ENCODE measurements around the gene DNAJB13.

DNA sequence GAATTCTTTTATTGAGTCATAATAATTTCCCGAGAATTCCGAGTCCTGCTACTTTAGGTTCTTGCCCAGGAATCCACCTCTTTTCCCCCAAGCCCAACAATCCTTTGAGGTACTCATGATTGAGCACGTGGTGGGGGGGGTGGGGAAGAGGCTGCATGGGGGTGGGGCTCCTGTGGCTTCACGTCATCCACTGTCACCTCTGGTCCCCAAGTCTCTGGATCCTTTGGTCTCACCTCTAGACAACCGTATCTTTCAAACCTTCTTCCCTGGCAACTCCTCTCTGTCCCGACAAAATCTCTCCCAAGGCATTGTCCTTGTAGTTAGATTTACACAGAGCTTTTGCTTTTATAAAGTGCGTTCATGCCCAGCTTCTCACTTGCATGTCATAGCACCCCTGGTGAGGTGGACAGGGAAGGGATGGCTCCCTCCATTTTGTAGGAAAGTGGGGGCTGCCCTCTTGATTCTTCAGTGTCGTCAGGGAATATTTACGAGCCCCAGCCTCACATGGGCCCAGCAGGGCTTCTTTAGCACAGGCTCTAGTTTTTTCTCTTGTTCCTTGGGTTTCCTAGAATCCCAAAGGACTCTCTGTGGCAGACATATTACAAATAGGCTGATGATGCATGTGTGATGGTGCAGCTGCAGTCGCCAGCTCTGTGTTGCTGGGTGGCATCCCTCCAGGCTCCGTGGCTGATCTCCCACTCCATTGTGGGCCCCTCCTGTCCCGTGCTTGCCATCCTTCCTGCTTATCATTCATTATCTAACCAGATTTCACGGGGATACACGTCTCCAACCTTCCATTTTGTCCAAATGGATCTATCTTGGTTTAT, 49.7 kb downstream of the DNAJB13 start:
- TF ChIP-seq CTCF (IDR thresholded peaks at IDR 0.05) (no peak), EZH2phosphoT487 (IDR thresholded peaks at IDR 0.05) (no peak)

All from neural progenitor cell (in vitro differentiated cells).